CD8-positive, alpha-beta memory T cell (primary cell): ENCODE data around the gene DSC2. TPM values are rescaled to one million over a fixed set of nuclear protein-coding genes. Genes with fewer than 3 reads are reported as not detected.

Source experiments
- CTCF ChIA-PET: fragments of 350-600 bp; sonication (Branson Sonifier 250); formaldehyde crosslinking; loops from one replicate; lab custom pipeline; 2021; ENCODE audit warnings: antibody characterized with exemption; lab: Charles Lee
- POLR2A ChIA-PET: fragments of 350-600 bp; sonication (Branson Sonifier 250); formaldehyde crosslinking; loops from one replicate; lab custom pipeline; 2021; ENCODE audit warnings: antibody characterized with exemption; lab: Charles Lee
- DNase-seq, 5 donors: peaks; one replicate each; pipeline versions ENCODE4 v3.0.0 to v3.0.0-alpha.2; 2020 to 2022; ENCODE audit warnings: mixed read lengths in 1 of 5
- H3K27ac ChIP-seq: one replicate; pipeline ENCODE4 v1.7.0; 2013; ENCODE audit warnings: low read depth, mild to moderate bottlenecking, low read length, moderate library complexity
- H3K27me3 ChIP-seq: 2 replicates; pipeline ENCODE4 v1.7.0; 2013; ENCODE audit warnings: low read length, mild to moderate bottlenecking; ENCODE audit not compliant: insufficient read depth, poor library complexity, severe bottlenecking
- H3K36me3 ChIP-seq: 2 replicates; pipeline ENCODE4 v1.7.0; 2013; ENCODE audit warnings: mild to moderate bottlenecking, low read length, moderate library complexity; ENCODE audit not compliant: insufficient read depth
- H3K4me1 ChIP-seq: 2 replicates; pipeline ENCODE4 v1.7.0; 2013; ENCODE audit warnings: mild to moderate bottlenecking, low read length, moderate library complexity; ENCODE audit not compliant: insufficient read depth
- H3K4me3 ChIP-seq: 2 replicates; pipeline ENCODE4 v1.7.0; 2013; ENCODE audit warnings: mild to moderate bottlenecking, low read length
- H3K9me3 ChIP-seq: 2 replicates; pipeline ENCODE4 v1.7.0; 2013; ENCODE audit warnings: mild to moderate bottlenecking, low read length
- H3K27ac Mint-ChIP-seq, 8 donors: one replicate each; pipeline ENCODE4 v1.8.0; 2020 to 2021; ENCODE audit warnings: mixed read lengths in 8 of 8, mild to moderate bottlenecking in 6 of 8, inconsistent platforms in 3 of 8, moderate library complexity in 3 of 8
- H3K27me3 Mint-ChIP-seq, 2 donors: one replicate each; pipeline ENCODE4 v1.8.0; 2020 to 2021; ENCODE audit warnings: mixed read lengths in 2 of 2, mild to moderate bottlenecking in 1 of 2, moderate library complexity in 1 of 2
- H3K36me3 Mint-ChIP-seq, 3 donors: one replicate each; pipeline ENCODE4 v1.8.0; 2020 to 2021; ENCODE audit warnings: mixed read lengths in 3 of 3, inconsistent platforms in 1 of 3, mild to moderate bottlenecking in 1 of 3
- H3K4me1 Mint-ChIP-seq, 3 donors: one replicate each; pipeline ENCODE4 v1.8.0; 2020 to 2021; ENCODE audit warnings: mixed read lengths in 3 of 3, inconsistent platforms in 1 of 3, mild to moderate bottlenecking in 1 of 3
- H3K4me3 Mint-ChIP-seq, 7 donors: one replicate each; pipeline ENCODE4 v1.8.0; 2020 to 2021; ENCODE audit warnings: mixed read lengths in 7 of 7, mild to moderate bottlenecking in 6 of 7, moderate library complexity in 4 of 7, inconsistent platforms in 2 of 7
- H3K9me3 Mint-ChIP-seq, 5 donors: one replicate each; pipeline ENCODE4 v1.8.0; 2020 to 2022; ENCODE audit warnings: mixed read lengths in 5 of 5, mild to moderate bottlenecking in 3 of 5, moderate library complexity in 2 of 5, inconsistent platforms in 1 of 5
- polyA plus RNA-seq: library from polyadenylated mRNA; unstranded; fragments of 300-500 nt; fragmentation: Illumina TruSeq; gene quantifications from one replicate; pipeline ENCODE4 v1.2.3, GENCODE V29; 2021
- total RNA-seq, 2 experiments: library from RNA; stranded (reverse); gene quantifications; one replicate each; pipeline ENCODE4 v1.2.3, GENCODE V29; 2021

DSC2 gene
- total and polyA plus RNA-seq, 3 experiments from 2014 or later = not detected

GRCh38 chr18:31091350-31091749 is 10.9 kb downstream of the DSC2 start:
- Histone ChIP-seq H3K27me3 (no peaks in the 10 kb centered on the region), H3K4me3 (no peak overlapping the region), H3K9me3 (no peaks in the 10 kb centered on the region), H3K4me1 (no peaks in the 10 kb centered on the region), H3K27ac (no peak overlapping the region), H3K36me3 (no peaks in the 10 kb centered on the region)
- Mint-ChIP-seq H3K9me3 (peaks cover 3 to 26% (median 11%) of the 10 kb centered on the region in 5 donors), H3K4me3 (no peak overlapping the region), H3K4me1 (no peaks in the 10 kb centered on the region), H3K36me3 (no peaks in the 10 kb centered on the region), H3K27me3 (no peaks in the 10 kb centered on the region), H3K27ac (no peak overlapping the region)
- ChIA-PET CTCF (no interaction called here), POLR2A (no interaction called here)
- DNase-seq = no peak

- no peaks in the 10 kb centered on the region for H3K27me3 ChIP-seq
- no peak for DNase-seq
- Mint-ChIP-seq H3K36me3 (no peaks in the 10 kb centered on the region), H3K9me3 (peaks cover 3 to 28% (median 6%) of the 10 kb centered on the region in 5 donors), H3K4me1 (no peaks in the 10 kb centered on the region), H3K27ac (no peak overlapping the region), H3K4me3 (no peak overlapping the region), H3K27me3 (no peaks in the 10 kb centered on the region)
- ChIA-PET POLR2A (no interaction called here), CTCF (no interaction called here)
- H3K27ac ChIP-seq = no peak overlapping the region
- no peaks in the 10 kb centered on the region for H3K9me3 ChIP-seq
- no peaks in the 10 kb centered on the region for H3K36me3 ChIP-seq
- no peaks in the 10 kb centered on the region for H3K4me1 ChIP-seq
- no peak overlapping the region for H3K4me3 ChIP-seq
These were observed 13.7 kb downstream of the DSC2 start for GRCh38 chr18:31088532-31088931.

GRCh38 chr18:31079973-31080372 is 22.2 kb downstream of the DSC2 start:
- ChIA-PET POLR2A (no interaction called here), CTCF (no interaction called here)
- Histone ChIP-seq H3K4me1 (no peaks in the 10 kb centered on the region), H3K27me3 (no peaks in the 10 kb centered on the region), H3K4me3 (no peak overlapping the region), H3K27ac (no peak overlapping the region), H3K36me3 (no peaks in the 10 kb centered on the region), H3K9me3 (no peaks in the 10 kb centered on the region)
- H3K9me3 Mint-ChIP-seq = peaks cover 0 to 26% (median 7%) of the 10 kb centered on the region in 5 donors
- no peak overlapping the region for H3K4me3 Mint-ChIP-seq
- no peaks in the 10 kb centered on the region for H3K27me3 Mint-ChIP-seq
- no peak for DNase-seq
- H3K27ac Mint-ChIP-seq = no peak overlapping the region
- H3K36me3 Mint-ChIP-seq = no peaks in the 10 kb centered on the region
- no peaks in the 10 kb centered on the region for H3K4me1 Mint-ChIP-seq

GRCh38 chr18:31077878-31078277 is 24.3 kb downstream of the DSC2 start:
- Mint-ChIP-seq H3K4me1 (no peaks in the 10 kb centered on the region), H3K9me3 (peaks cover 5 to 24% (median 10%) of the 10 kb centered on the region in 5 donors), H3K4me3 (no peak overlapping the region), H3K36me3 (no peaks in the 10 kb centered on the region), H3K27ac (no peak overlapping the region), H3K27me3 (no peaks in the 10 kb centered on the region)
- no peak for DNase-seq
- H3K27ac ChIP-seq = no peak overlapping the region
- no peak overlapping the region for H3K4me3 ChIP-seq
- ChIA-PET CTCF (no interaction called here), POLR2A (no interaction called here)
- H3K27me3 ChIP-seq = no peaks in the 10 kb centered on the region
- no peaks in the 10 kb centered on the region for H3K9me3 ChIP-seq
- no peaks in the 10 kb centered on the region for H3K36me3 ChIP-seq
- H3K4me1 ChIP-seq = no peaks in the 10 kb centered on the region

GRCh38 chr18:31072175-31072574 is 30.0 kb downstream of the DSC2 start:
- H3K4me3 Mint-ChIP-seq = no peak overlapping the region
- no peaks in the 10 kb centered on the region for H3K27me3 Mint-ChIP-seq
- POLR2A ChIA-PET = no interaction called here
- no peak for DNase-seq
- Histone ChIP-seq H3K4me1 (no peaks in the 10 kb centered on the region), H3K4me3 (no peak overlapping the region), H3K27ac (no peak overlapping the region), H3K27me3 (no peaks in the 10 kb centered on the region), H3K9me3 (no peaks in the 10 kb centered on the region), H3K36me3 (no peaks in the 10 kb centered on the region)
- no peaks in the 10 kb centered on the region for H3K36me3 Mint-ChIP-seq
- H3K27ac Mint-ChIP-seq = no peak overlapping the region
- no peaks in the 10 kb centered on the region for H3K4me1 Mint-ChIP-seq
- peaks cover 5 to 22% (median 8%) of the 10 kb centered on the region in 5 donors for H3K9me3 Mint-ChIP-seq
- CTCF ChIA-PET = no interaction called here

- Histone ChIP-seq H3K36me3 (no peaks in the 10 kb centered on the region), H3K9me3 (no peaks in the 10 kb centered on the region), H3K4me1 (no peaks in the 10 kb centered on the region), H3K27ac (no peak overlapping the region), H3K27me3 (no peaks in the 10 kb centered on the region), H3K4me3 (no peak overlapping the region)
- DNase-seq = no peak
- H3K36me3 Mint-ChIP-seq = no peaks in the 10 kb centered on the region
- H3K4me3 Mint-ChIP-seq = no peak overlapping the region
- no peak overlapping the region for H3K27ac Mint-ChIP-seq
- H3K4me1 Mint-ChIP-seq = no peaks in the 10 kb centered on the region
- peaks cover 6 to 19% (median 11%) of the 10 kb centered on the region in 5 donors for H3K9me3 Mint-ChIP-seq
- ChIA-PET CTCF (no interaction called here), POLR2A (no interaction called here)
- H3K27me3 Mint-ChIP-seq = no peaks in the 10 kb centered on the region
These were observed 32.0 kb downstream of the DSC2 start for GRCh38 chr18:31070206-31070605.

- no peaks in the 10 kb centered on the region for H3K4me1 Mint-ChIP-seq
- H3K36me3 ChIP-seq = no peaks in the 10 kb centered on the region
- no peak overlapping the region for H3K27ac ChIP-seq
- no peaks in the 10 kb centered on the region for H3K36me3 Mint-ChIP-seq
- ChIA-PET POLR2A (no interaction called here), CTCF (no interaction called here)
- no peak overlapping the region for H3K4me3 ChIP-seq
- no peaks in the 10 kb centered on the region for H3K27me3 ChIP-seq
- H3K9me3 ChIP-seq = no peaks in the 10 kb centered on the region
- H3K4me3 Mint-ChIP-seq = no peak overlapping the region
- no peak for DNase-seq
- H3K4me1 ChIP-seq = no peaks in the 10 kb centered on the region
- H3K27ac Mint-ChIP-seq = no peak overlapping the region
- no peaks in the 10 kb centered on the region for H3K27me3 Mint-ChIP-seq
- peaks cover 4 to 17% (median 8%) of the 10 kb centered on the region in 5 donors for H3K9me3 Mint-ChIP-seq
These were observed 36.0 kb downstream of the DSC2 start for GRCh38 chr18:31066266-31066665.

GRCh38 chr18:31065036-31065773 is 37.0 kb downstream of the DSC2 start:
- H3K4me1 ChIP-seq = no peaks in the 10 kb centered on the region
- peaks cover 4 to 17% (median 8%) of the 10 kb centered on the region in 5 donors for H3K9me3 Mint-ChIP-seq

More at GRCh38 chr18:31065036-31065773, 37.0 kb downstream of the DSC2 start:
- no peaks in the 10 kb centered on the region for H3K27me3 ChIP-seq
- CTCF ChIA-PET = no interaction called here
- H3K36me3 ChIP-seq = no peaks in the 10 kb centered on the region
- no peaks in the 10 kb centered on the region for H3K9me3 ChIP-seq
- Mint-ChIP-seq H3K36me3 (no peaks in the 10 kb centered on the region), H3K27me3 (no peaks in the 10 kb centered on the region), H3K27ac (no peak overlapping the region), H3K4me1 (no peaks in the 10 kb centered on the region), H3K4me3 (no peak overlapping the region)
- H3K4me3 ChIP-seq = no peak overlapping the region
- no peak for DNase-seq
- POLR2A ChIA-PET = no interaction called here
- no peak overlapping the region for H3K27ac ChIP-seq
